HepG2 (cell line): Measurements from ENCODE around the gene HEMK1. TPM values are rescaled to one million over a fixed set of nuclear protein-coding genes. Genes with fewer than 3 reads are reported as not detected.

Experiments used
- ERF ChIP-seq: IDR thresholded peaks from 2 replicates; pipeline ENCODE4 v1.6.1; 2018; ENCODE audit warnings: missing biosample characterization, missing genetic modification reagents
- GATA4 ChIP-seq: sonication (generic); IDR thresholded peaks from 2 replicates; pipeline ENCODE4 v1.6.1; 2016; ENCODE audit warnings: antibody characterized with exemption, low read depth, borderline replicate concordance
- GMEB1 ChIP-seq: sonication (generic); formaldehyde crosslinking; IDR thresholded peaks from 2 replicates; pipeline ENCODE4 v1.5.1; 2020; ENCODE audit warnings: missing genetic modification reagents, mild to moderate bottlenecking, borderline replicate concordance
- HNF4G ChIP-seq, 2 experiments: sonication (generic) in 1 of 2; formaldehyde crosslinking in 1 of 2; IDR thresholded peaks; 2 replicates each; pipeline versions ENCODE4 v1.4.0 to v1.6.1; 2011 to 2020; ENCODE audit warnings: borderline replicate concordance in 2 of 2, low read depth in 2 of 2, mild to moderate bottlenecking in 2 of 2, low read length in 1 of 2, missing genetic modification reagents in 1 of 2, moderate library complexity in 1 of 2
- HOXA9 ChIP-seq: sonication (generic); formaldehyde crosslinking; IDR thresholded peaks from 2 replicates; pipeline ENCODE4 v1.8.1; 2022; ENCODE audit warnings: missing genetic modification reagents, mild to moderate bottlenecking, moderate library complexity, borderline replicate concordance
- IRF9 ChIP-seq: sonication (generic); formaldehyde crosslinking; IDR thresholded peaks from 2 replicates; pipeline ENCODE4 v1.8.0; 2022; ENCODE audit warnings: missing genetic modification reagents, mild to moderate bottlenecking, borderline replicate concordance
- POGZ ChIP-seq: sonication (generic); formaldehyde crosslinking; IDR thresholded peaks from 2 replicates; pipeline ENCODE4 v1.4.0; 2020; ENCODE audit warnings: mild to moderate bottlenecking, missing genetic modification reagents
- REXO4 ChIP-seq: sonication (generic); formaldehyde crosslinking; IDR thresholded peaks from 2 replicates; pipeline ENCODE4 v1.8.0; 2022; ENCODE audit warnings: missing genetic modification reagents, mild to moderate bottlenecking, borderline replicate concordance
- SP1 ChIP-seq, 2 experiments: fragments of 450-650 bp in 1 of 2; sonication (generic) in 1 of 2; formaldehyde crosslinking in 1 of 2; IDR thresholded peaks; 2 replicates each; pipeline versions ENCODE4 v1.4.0 to v1.6.1; 2016 to 2020; ENCODE audit warnings: missing genetic modification reagents in 1 of 2
- ZBTB20 ChIP-seq: sonication (generic); formaldehyde crosslinking; IDR thresholded peaks from 2 replicates; pipeline ENCODE4 v1.8.1; 2023; ENCODE audit warnings: missing genetic modification reagents, low read depth, mild to moderate bottlenecking, borderline replicate concordance
- ZBTB33 ChIP-seq: sonication (generic); formaldehyde crosslinking; IDR thresholded peaks from 2 replicates; pipeline ENCODE4 v1.4.0; 2020; ENCODE audit warnings: missing genetic modification reagents
- ZNF296 ChIP-seq: sonication (generic); formaldehyde crosslinking; conservative IDR thresholded peaks from 2 replicates; pipeline ENCODE4 v1.5.0; 2020; ENCODE audit warnings: mild to moderate bottlenecking, missing genetic modification reagents
- ZNF33A ChIP-seq: sonication (generic); formaldehyde crosslinking; IDR thresholded peaks from 2 replicates; pipeline ENCODE4 v1.5.1; 2020; ENCODE audit warnings: missing genetic modification reagents, mild to moderate bottlenecking, moderate library complexity, borderline replicate concordance
- ZNF382 ChIP-seq: sonication (generic); formaldehyde crosslinking; IDR thresholded peaks from 2 replicates; pipeline ENCODE4 v1.5.0; 2020; ENCODE audit warnings: missing genetic modification reagents, mild to moderate bottlenecking, borderline replicate concordance
- ZNF557 ChIP-seq: sonication (generic); formaldehyde crosslinking; IDR thresholded peaks from 2 replicates; pipeline ENCODE4 v1.4.0; 2020; ENCODE audit warnings: missing genetic modification reagents
- ZNF709 ChIP-seq: sonication (generic); formaldehyde crosslinking; IDR thresholded peaks from 2 replicates; pipeline ENCODE4 v1.5.0; 2020; ENCODE audit warnings: mild to moderate bottlenecking, missing genetic modification reagents
- polyA plus RNA-seq, 8 experiments: library from polyadenylated mRNA; depleted of rRNA in 3 of 8; stranded (reverse) in 7 of 8; unstranded in 1 of 8; fragments of >200 nt; fragmentation: Illumina TruSeq in 4 of 8; extraction: Trizol in 4 of 8; gene quantifications; 2 replicates each; pipeline versions ENCODE4 v1.2.1 to v1.2.3, GENCODE V29; 2011 to 2016; ENCODE audit warnings: low read depth in 4 of 8, missing spikeins in 1 of 8, mixed read lengths in 1 of 8; ENCODE audit not compliant: insufficient read depth in 1 of 8
- total RNA-seq, 5 experiments: library from RNA; depleted of rRNA; stranded (reverse); fragments of >200 nt; fragmentation: Illumina TruSeq; extraction: Trizol; gene quantifications; 2 replicates each; pipeline ENCODE4 v1.2.3, GENCODE V29; 2016; ENCODE audit warnings: low read depth in 1 of 5
- TF ChIP-seq, protein P1 (sequence below): IDR thresholded peaks from 2 replicates; pipeline ENCODE4 v1.6.1; 2012; ENCODE audit warnings: inconsistent platforms
- TF ChIP-seq, protein P2 (sequence below): sonication (generic); formaldehyde crosslinking; IDR thresholded peaks from 2 replicates; pipeline ENCODE4 v1.8.1; 2023; ENCODE audit warnings: mild to moderate bottlenecking, missing genetic modification reagents
- TF ChIP-seq, protein P3 (sequence below): sonication (generic); formaldehyde crosslinking; IDR thresholded peaks from 2 replicates; pipeline ENCODE4 v1.5.0; 2020; ENCODE audit warnings: missing genetic modification reagents
- TF ChIP-seq, protein P4 (sequence below): sonication (generic); formaldehyde crosslinking; IDR thresholded peaks from 2 replicates; pipeline ENCODE4 v1.4.0; 2020; ENCODE audit warnings: missing genetic modification reagents, mild to moderate bottlenecking, borderline replicate concordance

The HEMK1 gene
- total and polyA plus RNA-seq, 2 of the 13 experiments (the other 11 are each of a cell fraction or from before 2014, with no cell fraction given) = 9.8 to 12.6 TPM

GRCh38 chr3:50557106-50557505, 12.2 kb upstream of the HEMK1 start (continued):
- no peak for TF ChIP-seq IRF9 (CRISPR knock-in tag)
- TF ChIP-seq HNF4G (IDR thresholded peaks at IDR 0.05; ENCODE audit: borderline replicate concordance, low read depth, low read length) = no peak
- no peak for TF ChIP-seq HNF4G (CRISPR knock-in tag; IDR thresholded peaks at IDR 0.05; ENCODE audit: borderline replicate concordance, low read depth)
- no peak for TF ChIP-seq GATA4
- TF ChIP-seq, protein P1, sequence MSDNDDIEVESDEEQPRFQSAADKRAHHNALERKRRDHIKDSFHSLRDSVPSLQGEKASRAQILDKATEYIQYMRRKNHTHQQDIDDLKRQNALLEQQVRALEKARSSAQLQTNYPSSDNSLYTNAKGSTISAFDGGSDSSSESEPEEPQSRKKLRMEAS = peak; percentile 74
- no peak for TF ChIP-seq GMEB1 (CRISPR knock-in tag)
- TF ChIP-seq REXO4 (CRISPR knock-in tag) = no peak
- no peak for TF ChIP-seq ZNF709 (CRISPR knock-in tag)
- no peak for TF ChIP-seq SP1 (IDR thresholded peaks at IDR 0.05)
- TF ChIP-seq SP1 (CRISPR knock-in tag; IDR thresholded peaks at IDR 0.05) = no peak
- TF ChIP-seq POGZ (CRISPR knock-in tag) = no peak
- TF ChIP-seq ZNF557 = no peak
- TF ChIP-seq ZBTB33 (CRISPR knock-in tag) = no peak
- no peak for TF ChIP-seq ZNF382 (CRISPR knock-in tag)
- no peak for TF ChIP-seq ZNF296 (CRISPR knock-in tag)
- no peak for TF ChIP-seq ERF (CRISPR knock-in tag)
- TF ChIP-seq, protein P2, sequence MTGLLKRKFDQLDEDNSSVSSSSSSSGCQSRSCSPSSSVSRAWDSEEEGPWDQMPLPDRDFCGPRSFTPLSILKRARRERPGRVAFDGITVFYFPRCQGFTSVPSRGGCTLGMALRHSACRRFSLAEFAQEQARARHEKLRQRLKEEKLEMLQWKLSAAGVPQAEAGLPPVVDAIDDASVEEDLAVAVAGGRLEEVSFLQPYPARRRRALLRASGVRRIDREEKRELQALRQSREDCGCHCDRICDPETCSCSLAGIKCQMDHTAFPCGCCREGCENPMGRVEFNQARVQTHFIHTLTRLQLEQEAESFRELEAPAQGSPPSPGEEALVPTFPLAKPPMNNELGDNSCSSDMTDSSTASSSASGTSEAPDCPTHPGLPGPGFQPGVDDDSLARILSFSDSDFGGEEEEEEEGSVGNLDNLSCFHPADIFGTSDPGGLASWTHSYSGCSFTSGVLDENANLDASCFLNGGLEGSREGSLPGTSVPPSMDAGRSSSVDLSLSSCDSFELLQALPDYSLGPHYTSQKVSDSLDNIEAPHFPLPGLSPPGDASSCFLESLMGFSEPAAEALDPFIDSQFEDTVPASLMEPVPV (CRISPR knock-in tag) = no peak
- TF ChIP-seq, protein P3, sequence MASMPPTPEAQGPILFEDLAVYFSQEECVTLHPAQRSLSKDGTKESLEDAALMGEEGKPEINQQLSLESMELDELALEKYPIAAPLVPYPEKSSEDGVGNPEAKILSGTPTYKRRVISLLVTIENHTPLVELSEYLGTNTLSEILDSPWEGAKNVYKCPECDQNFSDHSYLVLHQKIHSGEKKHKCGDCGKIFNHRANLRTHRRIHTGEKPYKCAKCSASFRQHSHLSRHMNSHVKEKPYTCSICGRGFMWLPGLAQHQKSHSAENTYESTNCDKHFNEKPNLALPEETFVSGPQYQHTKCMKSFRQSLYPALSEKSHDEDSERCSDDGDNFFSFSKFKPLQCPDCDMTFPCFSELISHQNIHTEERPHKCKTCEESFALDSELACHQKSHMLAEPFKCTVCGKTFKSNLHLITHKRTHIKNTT (CRISPR knock-in tag) = no peak
- TF ChIP-seq, protein P4, sequence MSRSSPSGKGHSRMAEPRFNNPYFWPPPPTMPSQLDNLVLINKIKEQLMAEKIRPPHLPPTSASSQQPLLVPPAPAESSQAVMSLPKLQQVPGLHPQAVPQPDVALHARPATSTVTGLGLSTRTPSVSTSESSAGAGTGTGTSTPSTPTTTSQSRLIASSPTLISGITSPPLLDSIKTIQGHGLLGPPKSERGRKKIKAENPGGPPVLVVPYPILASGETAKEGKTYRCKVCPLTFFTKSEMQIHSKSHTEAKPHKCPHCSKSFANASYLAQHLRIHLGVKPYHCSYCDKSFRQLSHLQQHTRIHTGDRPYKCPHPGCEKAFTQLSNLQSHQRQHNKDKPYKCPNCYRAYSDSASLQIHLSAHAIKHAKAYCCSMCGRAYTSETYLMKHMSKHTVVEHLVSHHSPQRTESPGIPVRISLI (CRISPR knock-in tag) = no peak
- no peak for TF ChIP-seq HOXA9 (CRISPR knock-in tag)
- no peak for TF ChIP-seq ZBTB20
- no peak for TF ChIP-seq ZNF33A (CRISPR knock-in tag)
